Karpas-422 (cell line): ENCODE data around the gene MED13. TPM values are rescaled to one million over a fixed set of nuclear protein-coding genes. Genes with fewer than 3 reads are reported as not detected.
"Not testable (repeated sequence)": the region's sequence is repeated elsewhere in the genome, so short reads cannot be mapped to it uniquely, and the experiment has no call there.

ENCODE experiments used
- DNase-seq: peaks from one replicate; pipeline ENCODE4 v3.0.0-alpha.2; 2015
- H2AFZ ChIP-seq: fragments of 200-600 bp; sonication (generic); 2 replicates; pipeline ENCODE4 v1.6.1; 2014; ENCODE audit warnings: antibody characterized with exemption, low read length, mixed read lengths
- H3K27ac ChIP-seq: fragments of 200-600 bp; sonication (generic); 2 replicates; pipeline ENCODE4 v1.5.1; 2014; ENCODE audit warnings: mild to moderate bottlenecking, low read length, moderate library complexity
- H3K27me3 ChIP-seq: fragments of 200-600 bp; sonication (generic); 2 replicates; pipeline ENCODE4 v1.6.1; 2014; ENCODE audit warnings: low read length, mixed read lengths
- H3K36me3 ChIP-seq: fragments of 200-600 bp; sonication (generic); 2 replicates; pipeline ENCODE4 v1.6.1; 2014; ENCODE audit warnings: low read length, mixed read lengths; ENCODE audit not compliant: insufficient read depth
- H3K4me1 ChIP-seq: fragments of 200-600 bp; sonication (generic); 2 replicates; pipeline ENCODE4 v1.6.1; 2014; ENCODE audit warnings: mild to moderate bottlenecking, low read length, mixed read lengths
- H3K4me2 ChIP-seq: fragments of 200-600 bp; sonication (generic); 2 replicates; pipeline ENCODE4 v1.6.1; 2014; ENCODE audit warnings: low read length, low read depth, mild to moderate bottlenecking; ENCODE audit not compliant: poor library complexity, severe bottlenecking
- H3K4me3 ChIP-seq: fragments of 200-600 bp; sonication (generic); 2 replicates; pipeline ENCODE4 v1.5.1; 2014; ENCODE audit warnings: mild to moderate bottlenecking, antibody characterized with exemption, low read length, mixed read lengths
- H3K79me2 ChIP-seq: fragments of 200-600 bp; sonication (generic); 2 replicates; pipeline ENCODE4 v1.6.1; 2014; ENCODE audit warnings: mild to moderate bottlenecking, low read length, mixed read lengths
- H3K9ac ChIP-seq: fragments of 200-600 bp; sonication (generic); 2 replicates; pipeline ENCODE4 v1.6.0; 2014; ENCODE audit warnings: low read length
- H3K9me2 ChIP-seq: fragments of 200-600 bp; sonication (generic), shearing (Covaris generic); replicated peaks from 2 replicates; pipeline ENCODE4 v1.6.0; 2014; ENCODE audit warnings: mild to moderate bottlenecking, low read length, moderate library complexity; ENCODE audit not compliant: insufficient read depth
- H3K9me3 ChIP-seq: fragments of 300-700, 200-600 bp; sonication (generic); 2 replicates; pipeline ENCODE4 v1.6.1; 2014; ENCODE audit warnings: low read length, mixed read lengths
- H4K20me1 ChIP-seq: fragments of 200-600 bp; sonication (generic); 2 replicates; pipeline ENCODE4 v1.6.1; 2014; ENCODE audit warnings: mild to moderate bottlenecking, antibody characterized with exemption, low read length, low read depth; ENCODE audit not compliant: insufficient read depth
- total RNA-seq: library from RNA; depleted of rRNA; stranded (reverse); fragments of >200 nt; shearing (Covaris generic); gene quantifications from 2 replicates; pipeline ENCODE4 v1.2.3, GENCODE V29; 2014; ENCODE audit warnings: low replicate concordance

Gene MED13
- total RNA-seq, 1 experiment from 2014 or later: 90.3 TPM

DNA sequence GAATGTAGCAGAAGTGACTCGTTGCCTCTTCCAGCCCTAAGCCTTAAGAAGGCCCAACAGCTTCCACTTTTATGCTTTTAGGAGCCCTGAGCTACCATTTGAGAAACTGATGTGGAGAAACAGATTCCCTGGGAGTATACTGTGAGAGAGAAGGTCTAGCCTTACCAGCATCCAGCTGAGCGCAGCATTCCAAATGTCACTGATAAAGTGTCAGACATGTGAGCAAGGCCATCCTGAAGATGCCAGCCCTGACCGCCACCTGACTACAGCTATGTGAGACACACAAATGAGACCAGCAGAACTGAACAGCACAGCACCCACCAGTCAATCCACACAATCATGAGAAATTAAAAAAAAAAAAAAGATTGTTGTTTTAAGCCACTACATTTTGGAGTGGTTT lies 18.6 kb upstream of the MED13 start:
- Histone ChIP-seq H2AFZ (no peak overlapping the region), H3K9me3 (no peaks in the 10 kb centered on the region), H3K4me3 (no peak overlapping the region), H3K9me2 (no peaks in the 10 kb centered on the region), H3K36me3 (no peaks in the 10 kb centered on the region), H3K27me3 (no peaks in the 10 kb centered on the region), H3K79me2 (no peaks in the 10 kb centered on the region), H3K4me2 (no peak overlapping the region), H3K27ac (no peak overlapping the region), H3K4me1 (no peaks in the 10 kb centered on the region), H3K9ac (no peak overlapping the region), H4K20me1 (no peaks in the 10 kb centered on the region)
- no peak for DNase-seq

DNA sequence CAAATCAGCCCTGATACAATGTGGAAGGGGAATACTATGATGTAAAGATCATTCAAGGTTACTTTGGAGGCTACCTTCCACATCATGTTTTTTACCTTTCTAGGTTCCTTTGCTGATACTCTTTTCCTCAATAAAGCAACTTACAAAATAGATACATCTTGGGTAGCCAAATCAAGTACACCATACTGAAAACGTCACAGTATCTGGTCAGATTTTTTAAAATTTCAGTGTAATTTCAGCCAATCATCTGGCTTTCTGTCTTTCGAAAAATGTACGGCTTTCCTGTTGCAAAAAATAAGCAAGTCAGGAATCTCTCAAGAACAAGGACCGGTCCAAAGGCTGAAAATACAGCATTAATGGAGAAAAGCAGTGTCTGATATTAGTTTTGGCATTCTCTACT lies 15.6 kb upstream of the MED13 start:
- no peaks in the 10 kb centered on the region; the same call in 1 of the 2 replicates for H3K4me1 ChIP-seq
- no peaks in the 10 kb centered on the region for H3K79me2 ChIP-seq
- H3K9me3 ChIP-seq: no peaks in the 10 kb centered on the region

DNA sequence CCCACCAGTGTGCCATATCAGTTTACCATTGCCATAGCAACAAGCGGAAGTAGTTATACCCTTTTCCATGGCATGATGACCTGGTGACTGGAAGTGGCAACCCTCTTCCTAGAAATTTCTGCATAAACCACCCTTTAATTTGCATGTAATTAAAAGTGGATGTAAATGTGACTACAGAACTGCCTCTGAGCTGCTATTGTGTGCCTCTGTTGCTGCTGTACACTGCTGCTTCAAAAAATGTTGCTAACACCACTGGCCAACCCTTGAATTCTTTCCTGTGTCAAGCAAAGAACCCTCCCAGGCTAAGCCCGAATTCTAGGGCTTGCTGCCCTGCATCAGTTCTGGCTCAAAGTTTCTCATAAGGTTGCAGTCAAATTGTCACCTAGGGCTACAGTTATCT lies 12.9 kb upstream of the MED13 start:
- Histone ChIP-seq H3K27me3 (no peaks in the 10 kb centered on the region), H3K27ac (no peak overlapping the region), H3K36me3 (no peaks in the 10 kb centered on the region), H3K4me1 (no peaks in the 10 kb centered on the region; the same call in 1 of the 2 replicates), H3K9me2 (no peaks in the 10 kb centered on the region), H3K9me3 (no peaks in the 10 kb centered on the region), H4K20me1 (no peaks in the 10 kb centered on the region), H2AFZ (no peak overlapping the region), H3K79me2 (no peaks in the 10 kb centered on the region), H3K4me3 (no peak overlapping the region), H3K9ac (no peak overlapping the region), H3K4me2 (no peak overlapping the region)
- DNase-seq: no peak

More for the DNA sequence above, 15.6 kb upstream of the MED13 start:
- H3K9me2 ChIP-seq: no peaks in the 10 kb centered on the region
- H4K20me1 ChIP-seq: no peaks in the 10 kb centered on the region
- no peak overlapping the region for H3K27ac ChIP-seq
- H3K4me2 ChIP-seq: no peak overlapping the region
- no peak overlapping the region for H2AFZ ChIP-seq
- no peak overlapping the region for H3K9ac ChIP-seq
- H3K27me3 ChIP-seq: no peaks in the 10 kb centered on the region
- H3K36me3 ChIP-seq: no peaks in the 10 kb centered on the region
- no peak overlapping the region for H3K4me3 ChIP-seq
- DNase-seq: peak; percentile 51

DNA sequence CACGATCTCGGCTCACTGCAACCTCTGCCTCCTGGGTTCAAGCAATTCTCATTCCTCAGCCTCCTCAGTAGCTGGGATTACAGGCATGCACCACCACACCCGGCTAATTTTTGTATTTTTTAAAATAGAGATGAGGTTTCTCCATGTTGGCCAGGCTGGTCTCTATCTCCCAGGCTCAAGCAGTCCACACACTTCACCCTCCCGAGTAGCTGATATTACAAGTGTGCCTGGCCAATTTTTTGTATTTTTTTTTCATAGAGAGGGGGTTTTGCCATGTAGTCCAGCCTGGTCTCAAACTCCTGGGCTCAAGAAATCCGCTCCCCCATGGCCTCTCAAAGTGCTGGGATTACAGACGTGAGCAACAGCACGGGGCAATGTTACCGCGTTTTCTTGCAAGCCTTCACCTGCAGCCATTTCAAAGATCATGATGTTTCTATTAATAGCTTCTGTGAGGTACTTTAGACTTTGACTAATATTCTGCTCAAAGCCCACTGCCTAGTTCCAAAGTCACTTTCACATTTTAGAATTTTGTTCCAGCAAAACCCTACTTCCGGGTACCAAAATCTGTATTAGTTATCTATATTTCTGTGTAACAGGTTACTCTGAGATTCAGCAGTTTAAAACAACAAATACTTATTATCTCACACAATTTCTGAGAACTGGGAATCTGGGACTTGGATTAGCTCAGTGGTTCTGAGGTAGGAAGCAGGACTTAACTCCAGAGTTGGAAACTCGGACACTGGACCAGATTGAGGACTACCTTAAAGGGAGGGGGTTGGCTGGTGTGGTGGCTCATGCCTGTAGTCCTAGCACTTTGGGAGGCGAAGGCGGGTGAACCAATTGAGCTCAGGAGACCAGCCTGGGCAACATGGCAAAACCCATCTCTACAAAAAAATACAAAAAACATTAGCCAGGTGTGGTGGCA lies 12.0 kb upstream of the MED13 start:
- Histone ChIP-seq H3K9me2 (no peaks in the 10 kb centered on the region), H3K9me3 (no peaks in the 10 kb centered on the region), H3K79me2 (no peaks in the 10 kb centered on the region), H4K20me1 (no peaks in the 10 kb centered on the region), H3K4me3 (no peak overlapping the region), H3K27ac (no peak overlapping the region), H3K36me3 (no peaks in the 10 kb centered on the region), H3K9ac (no peak overlapping the region), H2AFZ (no peak overlapping the region), H3K27me3 (no peaks in the 10 kb centered on the region), H3K4me1 (no peaks in the 10 kb centered on the region; the same call in 1 of the 2 replicates), H3K4me2 (no peak overlapping the region)
- no peak for DNase-seq

DNA sequence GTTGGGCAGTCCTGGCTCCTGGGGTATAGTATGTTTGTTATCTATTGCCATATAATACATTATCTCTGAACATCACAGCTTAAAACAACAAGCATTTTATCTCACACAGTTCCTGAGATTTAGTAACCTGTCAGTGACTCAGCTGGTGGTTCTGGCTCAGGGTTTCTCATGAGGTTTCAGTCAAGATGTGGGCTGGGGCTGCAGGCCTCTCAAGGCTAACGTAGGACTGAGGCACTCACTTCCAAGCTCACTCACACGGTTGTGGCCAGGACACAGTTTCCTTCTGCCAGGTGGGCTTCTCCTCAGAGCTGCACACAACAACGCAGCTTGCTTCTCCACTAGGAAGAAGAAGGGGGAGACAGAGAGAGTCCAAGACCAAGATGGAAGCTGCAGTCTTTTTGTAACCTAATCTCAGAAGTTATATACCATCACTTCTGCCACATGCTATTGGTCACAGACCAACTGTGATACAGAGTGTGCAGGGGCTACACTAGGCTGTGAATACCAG lies 10.3 kb upstream of the MED13 start:
- no peaks in the 10 kb centered on the region for H3K9me2 ChIP-seq
- no peaks in the 10 kb centered on the region; the same call in 1 of the 2 replicates for H3K4me1 ChIP-seq
- H3K27ac ChIP-seq: no peak overlapping the region
- H3K9ac ChIP-seq: no peak overlapping the region
- no peak overlapping the region for H2AFZ ChIP-seq
- no peak overlapping the region for H3K4me2 ChIP-seq
- H3K79me2 ChIP-seq: no peaks in the 10 kb centered on the region
- H3K9me3 ChIP-seq: no peaks in the 10 kb centered on the region
- H3K27me3 ChIP-seq: no peaks in the 10 kb centered on the region
- DNase-seq: no peak
- H4K20me1 ChIP-seq: no peaks in the 10 kb centered on the region
- H3K36me3 ChIP-seq: no peaks in the 10 kb centered on the region
- H3K4me3 ChIP-seq: no peak overlapping the region

DNA sequence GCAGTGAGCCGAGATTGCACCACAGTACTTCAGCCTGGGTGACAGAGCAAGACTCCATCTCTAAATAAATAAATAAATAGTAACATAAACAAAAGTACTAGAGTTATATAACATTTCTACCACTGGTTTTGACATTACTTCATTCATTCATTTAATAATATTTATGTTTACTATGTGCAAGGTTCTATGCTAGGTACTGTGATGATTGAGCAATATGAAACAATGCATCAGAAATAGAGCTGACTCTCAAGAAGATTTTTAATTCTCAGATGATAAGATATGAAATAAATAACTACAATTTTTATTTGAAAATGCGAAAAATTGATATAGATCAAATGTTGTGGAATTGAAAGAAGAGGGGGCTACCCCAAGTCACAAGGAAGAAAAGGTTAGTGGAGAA lies 8.9 kb upstream of the MED13 start:
- no peak overlapping the region for H2AFZ ChIP-seq
- H3K27me3 ChIP-seq: no peaks in the 10 kb centered on the region
- no peak overlapping the region for H3K4me3 ChIP-seq
- no peak overlapping the region for H3K27ac ChIP-seq
- no peak overlapping the region for H3K9ac ChIP-seq
- no peaks in the 10 kb centered on the region for H3K36me3 ChIP-seq
- H4K20me1 ChIP-seq: no peaks in the 10 kb centered on the region
- no peak overlapping the region for H3K4me2 ChIP-seq
- no peaks in the 10 kb centered on the region for H3K9me3 ChIP-seq
- no peaks in the 10 kb centered on the region for H3K79me2 ChIP-seq
- no peaks in the 10 kb centered on the region for H3K9me2 ChIP-seq
- no peaks in the 10 kb centered on the region; the same call in 1 of the 2 replicates for H3K4me1 ChIP-seq
- no peak for DNase-seq

DNA sequence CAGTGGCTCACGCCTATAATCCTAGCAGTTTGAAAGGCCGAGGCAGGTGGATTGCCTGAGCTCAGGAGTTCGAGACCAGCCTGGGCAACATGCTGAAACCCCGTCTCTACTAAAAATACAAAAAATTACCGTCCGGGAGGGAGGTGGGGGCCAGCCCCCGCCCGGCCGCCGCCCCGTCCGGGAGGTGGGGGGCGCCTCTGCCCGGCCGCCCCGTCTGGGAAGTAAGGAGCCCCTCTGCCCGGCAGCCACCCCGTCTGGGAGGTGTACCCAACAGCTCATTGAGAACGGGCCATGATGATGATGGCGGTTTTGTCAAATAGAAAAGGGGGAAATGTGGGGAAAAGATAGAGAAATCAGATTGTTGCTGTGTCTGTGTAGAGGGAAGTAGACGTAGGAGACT lies 7.8 kb upstream of the MED13 start:
- not testable (repeated sequence) for H3K9me3 ChIP-seq, H3K79me2 ChIP-seq, H2AFZ ChIP-seq, H3K27ac ChIP-seq, H3K4me2 ChIP-seq, DNase-seq, H4K20me1 ChIP-seq, H3K27me3 ChIP-seq, H3K36me3 ChIP-seq, H3K9ac ChIP-seq, H3K4me1 ChIP-seq, H3K9me2 ChIP-seq, H3K4me3 ChIP-seq

DNA sequence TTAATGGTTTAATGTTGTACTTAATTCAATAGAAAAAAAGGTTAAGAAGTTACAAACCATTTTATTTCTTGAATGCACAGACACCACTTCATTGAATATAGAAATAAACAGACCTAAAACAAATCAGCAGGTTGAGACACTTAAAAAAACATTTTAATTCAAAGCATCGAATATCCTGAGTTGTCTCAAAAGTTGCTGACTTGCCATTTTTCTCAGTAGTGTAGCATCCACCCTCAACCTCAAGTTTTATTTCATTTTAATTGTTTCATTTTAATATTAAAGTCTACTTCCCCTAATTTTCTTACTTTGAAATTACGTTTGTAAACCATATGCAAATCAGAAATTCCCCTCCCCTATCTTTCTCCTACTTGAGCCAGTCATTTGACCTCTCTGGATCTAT lies 5.8 kb upstream of the MED13 start:
- Histone ChIP-seq H3K4me2 (no peak overlapping the region), H3K27me3 (no peaks in the 10 kb centered on the region), H3K4me3 (no peak overlapping the region), H3K27ac (no peak overlapping the region), H3K9me2 (no peaks in the 10 kb centered on the region), H3K9ac (no peak overlapping the region), H3K9me3 (no peaks in the 10 kb centered on the region), H2AFZ (no peak overlapping the region), H3K4me1 (peaks cover 5% of the 10 kb centered on the region), H3K36me3 (no peaks in the 10 kb centered on the region), H3K79me2 (no peaks in the 10 kb centered on the region), H4K20me1 (no peaks in the 10 kb centered on the region)
- no peak for DNase-seq
